AG09309 (cell line): Measurements from ENCODE around the gene HOXA7.

Source experiments
- DNase-seq: peaks from one replicate; pipeline ENCODE4 v3.0.0-alpha.2; 2010; ENCODE audit warnings: low read depth
- H3K4me3 ChIP-seq: 2 replicates; pipeline ENCODE4 v1.5.1; 2011; ENCODE audit warnings: mild to moderate bottlenecking, low read depth, low read length, moderate library complexity; ENCODE audit not compliant: control insufficient read depth
- CTCF ChIP-seq: IDR thresholded peaks from 2 replicates; pipeline ENCODE4 v1.5.1; 2011; ENCODE audit warnings: mild to moderate bottlenecking, low read depth, low read length, inconsistent platforms; ENCODE audit not compliant: insufficient read depth, control insufficient read depth; ENCODE audit errors: missing control alignments

The HOXA7 gene

GRCh38 chr7:27159266-27160144 is 3.0 kb upstream of the HOXA7 start:
- DNase-seq: no peak
- TF ChIP-seq CTCF: no peak
- H3K4me3 ChIP-seq: no peak overlapping the region

GRCh38 chr7:27158436-27159265 is 2.2 kb upstream of the HOXA7 start:
- H3K4me3 ChIP-seq: no peak overlapping the region
- no peak for TF ChIP-seq CTCF
- no peak for DNase-seq

GRCh38 chr7:27157702-27158431 is 1.4 kb upstream of the HOXA7 start:
- no peak for DNase-seq
- no peak for TF ChIP-seq CTCF
- no peak overlapping the region for H3K4me3 ChIP-seq

- peak overlapping the region; percentile 73 for H3K4me3 ChIP-seq
- no peak for DNase-seq
- no peak for TF ChIP-seq CTCF
These were observed 634 bp upstream of the HOXA7 start for GRCh38 chr7:27156916-27157701.

- peak overlapping the region; percentile 73 for H3K4me3 ChIP-seq
- no peak for DNase-seq
- no peak for TF ChIP-seq CTCF
These were observed 513 bp downstream of the HOXA7 start for GRCh38 chr7:27155816-27156507.
